Endothelial cell of umbilical vein (primary cell): ENCODE measurements around the gene NTN1. TPM values are rescaled to one million over a fixed set of nuclear protein-coding genes. Genes with fewer than 3 reads are reported as not detected.

Experiments used
- BruUV-seq: library from RNA; stranded (reverse); fragments of 400-500 nt; replicated peaks from 2 replicates; lab custom pipeline; 2021; lab: Mats Ljungman, UMichigan
- CTCF ChIA-PET: fragments of 300-600, 350-600 bp; sonication (Branson Sonifier 250); formaldehyde crosslinking; loops from one replicate; lab custom pipeline; 2021; ENCODE audit warnings: antibody characterized with exemption, inconsistent platforms; lab: Charles Lee
- POLR2A ChIA-PET: fragments of 300-600, 350-600 bp; sonication (Branson Sonifier 250); formaldehyde crosslinking; loops from one replicate; lab custom pipeline; 2021; ENCODE audit warnings: antibody characterized with exemption, inconsistent platforms; lab: Charles Lee
- DNase-seq: peaks from one replicate; pipeline ENCODE4 v3.0.0-alpha.2; 2011; ENCODE audit warnings: low read depth, low spot score
- FAIRE-seq: peaks from 2 replicates; lab custom pipeline; 2011; peaks lifted over from hg19 to GRCh38; lab: Jason Lieb, UNC
- H2AFZ ChIP-seq: 2 replicates; pipeline ENCODE4 v1.6.0; 2012; ENCODE audit warnings: low read depth, low read length, control low read depth, inconsistent platforms
- H3K27ac ChIP-seq: 2 replicates; pipeline ENCODE4 v1.5.1; 2011; ENCODE audit warnings: low read depth, mild to moderate bottlenecking, control low read depth, low read length, moderate library complexity; ENCODE audit not compliant: insufficient read depth
- H3K27me3 ChIP-seq, 2 experiments: 2 replicates each; pipeline versions ENCODE4 v1.6.0 to v1.6.1; 2011; ENCODE audit warnings: low read length in 2 of 2, mixed read lengths in 1 of 2; ENCODE audit not compliant: control insufficient read depth in 2 of 2, insufficient read depth in 2 of 2
- H3K36me3 ChIP-seq, 2 experiments: 2 replicates in 1 of 2; 3 replicates in 1 of 2; pipeline ENCODE4 v1.5.1; 2011; ENCODE audit warnings: low read length in 2 of 2, mild to moderate bottlenecking in 1 of 2, moderate library complexity in 1 of 2; ENCODE audit not compliant: control insufficient read depth in 2 of 2, insufficient read depth in 2 of 2; ENCODE audit errors: extremely low read depth in 1 of 2
- H3K4me1 ChIP-seq: 3 replicates; pipeline ENCODE4 v1.5.1; 2011; ENCODE audit warnings: mild to moderate bottlenecking, low read length; ENCODE audit not compliant: control insufficient read depth, insufficient read depth; ENCODE audit errors: extremely low read depth
- H3K4me2 ChIP-seq: 2 replicates; pipeline ENCODE4 v1.6.1; 2011; ENCODE audit warnings: low read length, control low read depth, mixed read lengths; ENCODE audit not compliant: insufficient read depth
- H3K4me3 ChIP-seq, 3 experiments: fragments of 200-600 bp in 1 of 3; sonication (generic), shearing (Covaris generic) in 1 of 3; replicated peaks in 1 of 3; 2 replicates each; pipeline ENCODE4 v1.5.1; 2011 to 2016; ENCODE audit warnings: control low read depth in 3 of 3, low read length in 3 of 3, mild to moderate bottlenecking in 2 of 3, inconsistent platforms in 1 of 3, low read depth in 1 of 3, moderate library complexity in 1 of 3; ENCODE audit not compliant: insufficient read depth in 1 of 3
- H3K79me2 ChIP-seq: 2 replicates; pipeline ENCODE4 v1.6.0; 2012; ENCODE audit warnings: low read length, inconsistent platforms; ENCODE audit not compliant: control insufficient read depth, insufficient read depth
- H3K9ac ChIP-seq: replicated peaks from 2 replicates; pipeline ENCODE3; 2011; ENCODE audit warnings: low read length, control low read depth; ENCODE audit not compliant: insufficient read depth; ENCODE audit errors: extremely low read depth
- H3K9me1 ChIP-seq: replicated peaks from 3 replicates; pipeline ENCODE4 v1.6.0; 2011; ENCODE audit warnings: mild to moderate bottlenecking, low read length; ENCODE audit not compliant: control insufficient read depth, insufficient read depth; ENCODE audit errors: extremely low read depth
- H3K9me3 ChIP-seq: replicated peaks from 2 replicates; pipeline ENCODE4 v1.5.1; 2012; ENCODE audit warnings: low read length, inconsistent platforms; ENCODE audit not compliant: control insufficient read depth, insufficient read depth
- H4K20me1 ChIP-seq: replicated peaks from 2 replicates; pipeline ENCODE3; 2011; ENCODE audit warnings: mild to moderate bottlenecking, low read length; ENCODE audit not compliant: control insufficient read depth, insufficient read depth; ENCODE audit errors: extremely low read depth
- EZH2 ChIP-seq: IDR thresholded peaks from 2 replicates; pipeline ENCODE4 v1.6.1; 2012; ENCODE audit warnings: borderline replicate concordance, low read depth, mild to moderate bottlenecking, moderate library complexity, low read length, inconsistent platforms; ENCODE audit not compliant: severe bottlenecking
- FOS ChIP-seq: IDR thresholded peaks from 2 replicates; pipeline ENCODE4 v1.6.1; 2011; ENCODE audit warnings: mild to moderate bottlenecking, low read length, moderate library complexity, borderline replicate concordance; ENCODE audit not compliant: insufficient read depth
- MYC ChIP-seq: IDR thresholded peaks from one replicate; pipeline ENCODE4 v1.6.1; 2011; ENCODE audit warnings: mild to moderate bottlenecking, low read depth, low read length
- POLR2A ChIP-seq: IDR thresholded peaks from 2 replicates; pipeline ENCODE4 v1.6.1; 2012; ENCODE audit warnings: low read depth, mild to moderate bottlenecking, control low read depth, low read length
- POLR2AphosphoS5 ChIP-seq: IDR thresholded peaks from 2 replicates; pipeline ENCODE4 v1.6.1; 2012; ENCODE audit warnings: low read depth, mild to moderate bottlenecking, control low read depth, low read length, moderate library complexity; ENCODE audit not compliant: insufficient read depth
- dilution Hi-C: fragments of 300-500 bp; cut with MboI; formaldehyde crosslinking; loops from one replicate; pipeline ENCODE4 v1.15.0; 2019; ENCODE audit warnings: low sequenced_read_pairs; ENCODE audit not compliant: extremely low pct_ligation_motif_present
- intact Hi-C: fragments of 100-400 bp; cut with micrococcal nuclease; formaldehyde crosslinking; loops from one replicate; pipeline ENCODE4 v1.10.0; 2022
- polyA plus RNA-seq, 4 experiments: library from polyadenylated mRNA; depleted of rRNA in 3 of 4; stranded (reverse) in 3 of 4; unstranded in 1 of 4; fragments of >200 nt; gene quantifications; 2 replicates each; pipeline versions ENCODE4 v1.2.1 to v1.2.3, GENCODE V29; 2011 to 2012; ENCODE audit warnings: missing spikeins in 1 of 4
- total RNA-seq: library from RNA; stranded (reverse); gene quantifications from 2 replicates; pipeline ENCODE4 v1.2.3, GENCODE V29; 2021
- TF ChIP-seq, protein P1 (sequence below), 2 donors: IDR thresholded peaks; 1 replicate in 1 of 2; 2 replicates in 1 of 2; pipeline ENCODE4 v1.5.1; 2011; ENCODE audit warnings: low read length in 2 of 2, mild to moderate bottlenecking in 2 of 2, moderate library complexity in 2 of 2, control low read depth in 1 of 2, inconsistent platforms in 1 of 2, low read depth in 1 of 2; ENCODE audit not compliant: insufficient read depth in 1 of 2; ENCODE audit errors: extremely low read depth in 1 of 2
- TF ChIP-seq, protein P2 (sequence below): IDR thresholded peaks from 2 replicates; pipeline ENCODE4 v1.6.1; 2011; ENCODE audit not compliant: insufficient read depth, insufficient read length

NTN1 gene
- total and polyA plus RNA-seq, 2 donors (not counting 3 experiments of a cell fraction or from before 2014, with no cell fraction given), result 0.10 to 0.18 TPM

DNA sequence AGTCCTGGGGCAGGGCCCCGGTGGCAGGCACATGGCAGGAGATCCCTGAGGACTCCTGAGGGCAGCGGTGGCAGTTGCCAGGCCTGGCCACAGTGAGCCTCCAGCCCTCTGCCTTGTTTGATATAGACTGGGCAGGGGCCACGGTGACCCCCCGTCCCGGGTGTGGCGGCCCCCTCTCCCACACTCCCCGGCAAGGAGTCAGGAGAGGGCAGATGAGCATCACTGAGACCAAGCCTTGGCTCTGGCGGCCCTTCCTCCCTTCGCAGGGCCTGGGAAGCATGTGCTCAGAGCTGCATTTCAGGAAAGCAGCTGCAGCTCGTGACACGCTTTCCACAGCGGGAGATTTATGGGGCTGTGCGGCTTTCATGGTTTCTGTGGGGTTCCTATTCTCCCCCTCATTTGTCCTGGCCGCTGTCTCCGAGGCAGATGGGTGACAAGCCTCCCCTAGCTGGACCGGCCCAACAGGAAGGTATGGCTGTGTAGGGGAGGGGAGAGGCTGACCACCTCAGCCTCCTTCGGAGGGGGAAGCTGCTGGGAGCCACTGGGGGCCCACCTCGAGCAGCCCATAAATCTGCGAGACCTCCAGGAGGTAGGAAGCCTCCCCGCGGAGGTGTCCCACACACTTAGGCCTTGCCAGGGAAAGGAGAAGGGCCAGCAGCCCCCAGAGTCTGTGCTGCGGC lies 211.4 kb downstream of the NTN1 start:
- POLR2A ChIA-PET, result interaction anchor here (0.5 kb wide), 1 partner anchor 8 kb away, joined by 3 read pairs; no protein-coding TSS in a partner anchor

More for the DNA sequence above, 211.4 kb downstream of the NTN1 start:
- Histone ChIP-seq H3K79me2 (no peaks in the 10 kb centered on the region), H3K9me1 (no peaks in the 10 kb centered on the region), H3K9ac (no peak overlapping the region), H3K4me1 (no peaks in the 10 kb centered on the region), H3K36me3 (no peaks in the 10 kb centered on the region), H2AFZ (no peak overlapping the region), H3K4me3 (no peak overlapping the region), H3K4me2 (no peak overlapping the region), H3K9me3 (no peaks in the 10 kb centered on the region), H4K20me1 (no peaks in the 10 kb centered on the region), H3K27me3 (no peaks in the 10 kb centered on the region), H3K27ac (no peak overlapping the region)
- BruUV-seq, result no TSS peak
- DNase-seq (no peak), FAIRE-seq (no peak)
- no peak for TF ChIP-seq POLR2AphosphoS5
- TF ChIP-seq, protein P1, sequence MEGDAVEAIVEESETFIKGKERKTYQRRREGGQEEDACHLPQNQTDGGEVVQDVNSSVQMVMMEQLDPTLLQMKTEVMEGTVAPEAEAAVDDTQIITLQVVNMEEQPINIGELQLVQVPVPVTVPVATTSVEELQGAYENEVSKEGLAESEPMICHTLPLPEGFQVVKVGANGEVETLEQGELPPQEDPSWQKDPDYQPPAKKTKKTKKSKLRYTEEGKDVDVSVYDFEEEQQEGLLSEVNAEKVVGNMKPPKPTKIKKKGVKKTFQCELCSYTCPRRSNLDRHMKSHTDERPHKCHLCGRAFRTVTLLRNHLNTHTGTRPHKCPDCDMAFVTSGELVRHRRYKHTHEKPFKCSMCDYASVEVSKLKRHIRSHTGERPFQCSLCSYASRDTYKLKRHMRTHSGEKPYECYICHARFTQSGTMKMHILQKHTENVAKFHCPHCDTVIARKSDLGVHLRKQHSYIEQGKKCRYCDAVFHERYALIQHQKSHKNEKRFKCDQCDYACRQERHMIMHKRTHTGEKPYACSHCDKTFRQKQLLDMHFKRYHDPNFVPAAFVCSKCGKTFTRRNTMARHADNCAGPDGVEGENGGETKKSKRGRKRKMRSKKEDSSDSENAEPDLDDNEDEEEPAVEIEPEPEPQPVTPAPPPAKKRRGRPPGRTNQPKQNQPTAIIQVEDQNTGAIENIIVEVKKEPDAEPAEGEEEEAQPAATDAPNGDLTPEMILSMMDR (IDR thresholded peaks at IDR 0.05; ENCODE audit: extremely low read depth in 1 of 2, insufficient read depth in 1 of 2, low read depth in 1 of 2, low read length in 2 of 2), result no peak
- TF ChIP-seq, protein P2, sequence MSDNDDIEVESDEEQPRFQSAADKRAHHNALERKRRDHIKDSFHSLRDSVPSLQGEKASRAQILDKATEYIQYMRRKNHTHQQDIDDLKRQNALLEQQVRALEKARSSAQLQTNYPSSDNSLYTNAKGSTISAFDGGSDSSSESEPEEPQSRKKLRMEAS, result no peak
- TF ChIP-seq MYC, result no peak
- no peak for TF ChIP-seq FOS
- no peak for TF ChIP-seq EZH2
- TF ChIP-seq POLR2A, result no peak
- intact Hi-C loops, result no loop called here
- CTCF ChIA-PET, result no interaction called here
- dilution Hi-C loops, result no loop called here
